Suprapubic skin (tissue), 4 donors: ENCODE measurements around the gene KRT6C. TPM values are rescaled to one million over a fixed set of nuclear protein-coding genes. Genes with fewer than 3 reads are reported as not detected.

Source experiments
- DNase-seq, 2 donors: peaks; one replicate each; pipeline ENCODE4 v3.0.0-alpha.2; 2019; ENCODE audit warnings: low spot score in 2 of 2
- H3K27ac ChIP-seq: fragments of 200-600 bp; sonication (generic); one replicate; pipeline ENCODE4 v1.5.1; 2019
- H3K27me3 ChIP-seq: fragments of 200-600 bp; sonication (generic); one replicate; pipeline ENCODE4 v1.5.1; 2019
- H3K36me3 ChIP-seq: fragments of 200-600 bp; sonication (generic); one replicate; pipeline ENCODE4 v1.5.1; 2019
- H3K4me1 ChIP-seq: fragments of 200-600 bp; sonication (generic); one replicate; pipeline ENCODE4 v1.5.1; 2019
- H3K4me3 ChIP-seq: fragments of 200-600 bp; sonication (generic); one replicate; pipeline ENCODE4 v1.5.1; 2019; ENCODE audit warnings: mild to moderate bottlenecking
- H3K9me3 ChIP-seq: fragments of 200-600 bp; sonication (generic); one replicate; pipeline ENCODE4 v1.5.1; 2019
- EP300 ChIP-seq: sonication (generic); formaldehyde crosslinking; IDR thresholded peaks from one replicate; pipeline ENCODE4 v1.6.1; 2017; ENCODE audit warnings: antibody characterized with exemption
- POLR2A ChIP-seq, 2 donors: fragments of 450-650 bp; IDR thresholded peaks; one replicate each; pipeline ENCODE4 v1.6.1; 2017; ENCODE audit warnings: antibody characterized with exemption in 2 of 2, mild to moderate bottlenecking in 2 of 2, moderate library complexity in 2 of 2
- POLR2AphosphoS5 ChIP-seq, 3 donors: sonication (generic); formaldehyde crosslinking; IDR thresholded peaks; one replicate each; pipeline ENCODE4 v1.6.1; 2017; ENCODE audit warnings: antibody characterized with exemption in 3 of 3
- WGBS: methylation state at CpG from one replicate; pipeline ENCODE4 v1.1.5; 2018; 5-methylcytosine and 5-hydroxymethylcytosine counted together
- total RNA-seq, 4 donors: library from RNA; depleted of rRNA; stranded (reverse); fragments of >200 nt; gene quantifications; one replicate each; pipeline ENCODE4 v1.1.0, GENCODE V29; 2016
- TF ChIP-seq, protein P1 (sequence below), 2 donors: fragments of 200-600 bp in 1 of 2; fragments of 450-650 bp in 1 of 2; sonication (generic) in 1 of 2; IDR thresholded peaks; one replicate each; pipeline ENCODE4 v1.5.1; 2016 to 2019; ENCODE audit warnings: antibody characterized with exemption in 2 of 2, mild to moderate bottlenecking in 1 of 2, moderate library complexity in 1 of 2

Gene KRT6C
- total RNA-seq, 4 donors from 2014 or later: 7.8 to 23.7 (median 14.8) TPM; not detected in 1

DNA sequence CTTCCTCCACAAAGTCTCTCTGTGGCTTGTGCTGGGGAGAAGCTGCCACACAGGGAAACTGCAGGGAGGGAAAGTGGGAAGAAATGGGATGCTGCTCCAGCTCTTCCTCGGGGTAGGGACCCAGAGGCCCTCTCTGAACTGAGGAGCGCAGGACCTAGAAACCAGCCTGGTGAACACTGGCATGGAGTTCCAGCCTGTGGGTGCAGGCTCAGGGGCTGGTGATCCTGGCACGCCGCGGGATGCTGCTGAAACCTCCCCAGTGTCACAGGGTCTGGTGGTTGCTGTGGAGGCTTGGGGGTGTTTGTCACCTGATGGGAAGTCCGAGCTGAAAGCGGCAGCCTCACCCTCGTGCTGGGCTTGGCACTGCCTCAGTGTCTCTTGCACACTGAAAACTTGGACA is 34.2 kb downstream of the KRT6C start:
- DNase-seq: peak in 1 of 2 donors; percentile 67
- Histone ChIP-seq H3K36me3 (no peaks in the 10 kb centered on the region), H3K27ac (no peak overlapping the region), H3K4me3 (no peak overlapping the region), H3K27me3 (peaks cover 10% of the 10 kb centered on the region), H3K4me1 (peaks cover 14% of the 10 kb centered on the region), H3K9me3 (no peaks in the 10 kb centered on the region)
- TF ChIP-seq, protein P1, sequence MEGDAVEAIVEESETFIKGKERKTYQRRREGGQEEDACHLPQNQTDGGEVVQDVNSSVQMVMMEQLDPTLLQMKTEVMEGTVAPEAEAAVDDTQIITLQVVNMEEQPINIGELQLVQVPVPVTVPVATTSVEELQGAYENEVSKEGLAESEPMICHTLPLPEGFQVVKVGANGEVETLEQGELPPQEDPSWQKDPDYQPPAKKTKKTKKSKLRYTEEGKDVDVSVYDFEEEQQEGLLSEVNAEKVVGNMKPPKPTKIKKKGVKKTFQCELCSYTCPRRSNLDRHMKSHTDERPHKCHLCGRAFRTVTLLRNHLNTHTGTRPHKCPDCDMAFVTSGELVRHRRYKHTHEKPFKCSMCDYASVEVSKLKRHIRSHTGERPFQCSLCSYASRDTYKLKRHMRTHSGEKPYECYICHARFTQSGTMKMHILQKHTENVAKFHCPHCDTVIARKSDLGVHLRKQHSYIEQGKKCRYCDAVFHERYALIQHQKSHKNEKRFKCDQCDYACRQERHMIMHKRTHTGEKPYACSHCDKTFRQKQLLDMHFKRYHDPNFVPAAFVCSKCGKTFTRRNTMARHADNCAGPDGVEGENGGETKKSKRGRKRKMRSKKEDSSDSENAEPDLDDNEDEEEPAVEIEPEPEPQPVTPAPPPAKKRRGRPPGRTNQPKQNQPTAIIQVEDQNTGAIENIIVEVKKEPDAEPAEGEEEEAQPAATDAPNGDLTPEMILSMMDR (IDR thresholded peaks at IDR 0.05): no peak
- no peak for TF ChIP-seq POLR2A (IDR thresholded peaks at IDR 0.05)
- TF ChIP-seq POLR2AphosphoS5 (IDR thresholded peaks at IDR 0.05): no peak
- no peak for TF ChIP-seq EP300
- 79% methylated on average over 5 of the region's 8 CpGs for WGBS

DNA sequence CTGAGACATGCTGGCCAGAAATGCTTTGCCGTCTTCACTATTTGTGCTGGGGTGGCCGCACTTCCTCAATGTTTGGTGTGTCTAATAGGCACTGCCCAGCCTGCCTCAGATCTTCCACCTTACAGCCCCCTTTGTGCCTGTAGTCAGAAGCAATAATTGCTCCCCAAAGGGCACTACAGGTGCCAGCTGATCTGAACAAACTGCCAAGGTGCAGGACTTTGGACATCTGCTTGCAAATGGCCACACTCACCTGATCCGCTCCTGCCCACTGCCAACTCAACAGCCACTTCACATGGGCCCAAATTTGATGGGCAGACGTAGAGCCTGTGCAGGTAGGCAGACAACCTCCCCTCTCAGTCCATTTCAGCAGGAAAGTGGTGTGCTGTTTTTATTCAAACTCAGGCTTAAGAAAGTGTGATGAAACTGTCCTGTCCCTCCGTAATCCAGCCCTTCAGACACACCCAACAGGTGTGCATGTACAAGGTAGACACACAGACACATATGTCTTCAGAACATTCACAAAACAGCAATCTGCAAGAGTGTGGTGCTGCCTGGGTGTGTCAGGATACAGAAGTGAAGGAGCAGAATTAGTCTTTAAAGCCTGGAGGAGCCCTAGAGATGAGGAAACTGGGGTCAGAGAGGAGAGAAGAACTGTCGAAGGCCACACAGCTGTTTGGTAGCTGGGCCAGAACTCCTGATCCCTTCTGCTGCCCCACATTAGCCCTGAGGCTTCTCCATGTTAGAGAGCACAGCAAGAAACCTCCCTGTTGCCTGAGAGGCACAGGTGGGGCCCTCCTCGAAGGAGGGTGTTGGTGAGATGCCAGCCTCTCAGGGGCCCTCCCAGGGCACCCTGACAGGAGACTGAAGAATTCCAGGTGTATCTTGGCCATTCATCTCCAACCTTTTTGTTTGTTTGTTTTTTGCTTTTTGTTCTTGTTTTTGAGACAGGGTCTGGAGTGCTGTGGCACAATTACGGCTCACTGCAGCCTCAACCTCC is 35.0 kb downstream of the KRT6C start:
- Histone ChIP-seq H3K9me3 (no peaks in the 10 kb centered on the region), H3K27me3 (peaks cover 14% of the 10 kb centered on the region), H3K27ac (no peak overlapping the region), H3K36me3 (no peaks in the 10 kb centered on the region), H3K4me3 (no peak overlapping the region), H3K4me1 (peaks cover 14% of the 10 kb centered on the region)
- 70% methylated on average over 6 of the region's 8 CpGs for WGBS
- peak in 1 of 2 donors; percentile 56 for DNase-seq
- TF ChIP-seq EP300 (no peak), POLR2AphosphoS5 (IDR thresholded peaks at IDR 0.05) (no peak), POLR2A (IDR thresholded peaks at IDR 0.05) (no peak)
- TF ChIP-seq, protein P1 (IDR thresholded peaks at IDR 0.05): no peak

DNA sequence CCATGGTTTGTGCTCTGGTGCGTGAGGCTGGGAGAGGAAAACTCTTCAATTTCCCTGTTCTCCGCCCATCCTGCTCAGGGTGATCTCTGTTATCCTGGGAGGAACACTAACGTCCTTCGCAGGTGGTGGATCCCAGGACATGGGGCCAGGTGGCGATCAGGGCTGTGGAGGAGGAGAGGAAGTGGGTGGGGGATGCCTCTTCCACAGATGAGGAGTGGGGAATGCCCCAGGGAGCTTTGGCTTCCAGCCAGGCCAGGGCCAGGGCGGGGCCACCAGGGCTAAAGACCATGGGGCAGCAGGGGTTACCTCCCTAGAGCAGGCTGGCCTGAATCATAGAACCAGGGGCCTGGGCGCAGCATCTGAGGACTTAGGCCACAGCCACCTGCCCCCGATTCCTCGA is 36.1 kb downstream of the KRT6C start:
- H3K4me1 ChIP-seq: peaks cover 14% of the 10 kb centered on the region
- no peaks in the 10 kb centered on the region for H3K9me3 ChIP-seq
- peaks cover 22% of the 10 kb centered on the region for H3K27me3 ChIP-seq
- DNase-seq: peak in 1 of 2 donors; percentile 77
- H3K27ac ChIP-seq: no peak overlapping the region
- H3K36me3 ChIP-seq: no peaks in the 10 kb centered on the region
- TF ChIP-seq POLR2AphosphoS5 (IDR thresholded peaks at IDR 0.05) (no peak), EP300 (no peak), POLR2A (IDR thresholded peaks at IDR 0.05) (no peak)
- TF ChIP-seq, protein P1 (IDR thresholded peaks at IDR 0.05): no peak
- WGBS: 88% methylated on average over 6 of the region's 9 CpGs
- H3K4me3 ChIP-seq: no peak overlapping the region

DNA sequence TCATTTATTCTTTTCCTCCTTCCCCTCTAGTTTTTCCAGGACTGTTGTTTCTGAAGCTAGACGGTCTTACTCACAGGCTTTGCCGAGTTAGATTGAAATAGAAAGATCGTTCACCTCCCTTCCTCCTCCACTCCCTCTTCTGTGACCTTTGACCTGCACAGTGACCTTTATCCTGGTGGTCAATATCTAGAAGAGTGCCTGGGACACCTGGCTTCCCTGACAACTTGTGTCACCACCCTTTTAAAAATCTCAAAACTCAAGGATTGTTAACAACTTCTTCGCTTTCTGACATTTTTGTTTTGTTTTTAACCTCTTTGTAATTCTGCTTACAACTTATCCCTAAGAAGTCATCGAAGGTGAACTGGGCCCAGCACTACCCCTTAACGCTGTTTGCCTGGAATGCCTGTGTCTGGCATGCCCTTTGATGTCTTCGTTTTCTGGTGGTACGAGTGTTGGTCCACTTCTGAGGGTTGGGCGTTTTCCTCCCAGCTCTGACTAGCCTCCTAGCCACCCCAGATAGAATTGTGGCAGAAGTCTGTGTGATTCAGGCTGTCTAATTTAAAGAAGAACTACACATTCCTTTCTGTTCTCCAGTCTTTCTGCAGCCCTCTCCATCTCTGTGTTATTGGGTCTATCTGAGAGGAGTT is 36.7 kb downstream of the KRT6C start:
- Histone ChIP-seq H3K4me1 (peaks cover 14% of the 10 kb centered on the region), H3K27ac (no peak overlapping the region), H3K36me3 (no peaks in the 10 kb centered on the region), H3K9me3 (no peaks in the 10 kb centered on the region), H3K27me3 (peaks cover 22% of the 10 kb centered on the region), H3K4me3 (no peak overlapping the region)
- TF ChIP-seq, protein P1 (IDR thresholded peaks at IDR 0.05): no peak
- TF ChIP-seq POLR2AphosphoS5 (IDR thresholded peaks at IDR 0.05): no peak
- no peak for TF ChIP-seq EP300
- TF ChIP-seq POLR2A (IDR thresholded peaks at IDR 0.05): no peak
- 75% methylated on average over 9 of the region's 9 CpGs for WGBS
- peak in 1 of 2 donors; percentile 44 for DNase-seq
